ENCODE measurements around the gene EPB41L4A.
"Not testable (repeated sequence)": the region's sequence is repeated elsewhere in the genome, so short reads cannot be mapped to it uniquely, and the experiment has no call there.

Gene EPB41L4A

DNA sequence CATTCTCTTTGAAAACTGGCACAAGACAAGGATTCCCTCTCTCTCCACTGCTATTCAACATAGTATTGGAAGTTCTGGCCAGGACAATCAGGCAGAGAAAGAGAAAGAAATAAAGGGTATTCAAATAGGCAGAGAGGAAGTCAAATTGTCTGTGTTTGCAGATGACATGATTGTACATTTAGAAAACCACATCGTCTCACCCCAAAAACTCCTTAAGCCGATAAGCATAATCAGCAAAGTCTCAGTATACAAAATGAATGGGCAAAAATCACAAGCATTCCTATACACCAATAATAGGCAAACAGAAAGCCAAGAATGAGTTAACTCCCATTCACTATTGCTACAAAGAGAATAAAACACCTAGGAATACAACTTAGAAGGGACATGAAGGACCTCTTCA lies 21.0 kb upstream of the EPB41L4A start:
- Mint-ChIP-seq H3K27me3 (ENCODE audit: low read depth) (no peaks in the 10 kb centered on the region), H3K9me3 (peaks cover 30% of the 10 kb centered on the region), H3K27ac (no peak overlapping the region), H3K4me3 (no peak overlapping the region), H3K36me3 (ENCODE audit: low read depth) (no peaks in the 10 kb centered on the region), H3K4me1 (no peaks in the 10 kb centered on the region)
- TF ChIP-seq, protein P1, sequence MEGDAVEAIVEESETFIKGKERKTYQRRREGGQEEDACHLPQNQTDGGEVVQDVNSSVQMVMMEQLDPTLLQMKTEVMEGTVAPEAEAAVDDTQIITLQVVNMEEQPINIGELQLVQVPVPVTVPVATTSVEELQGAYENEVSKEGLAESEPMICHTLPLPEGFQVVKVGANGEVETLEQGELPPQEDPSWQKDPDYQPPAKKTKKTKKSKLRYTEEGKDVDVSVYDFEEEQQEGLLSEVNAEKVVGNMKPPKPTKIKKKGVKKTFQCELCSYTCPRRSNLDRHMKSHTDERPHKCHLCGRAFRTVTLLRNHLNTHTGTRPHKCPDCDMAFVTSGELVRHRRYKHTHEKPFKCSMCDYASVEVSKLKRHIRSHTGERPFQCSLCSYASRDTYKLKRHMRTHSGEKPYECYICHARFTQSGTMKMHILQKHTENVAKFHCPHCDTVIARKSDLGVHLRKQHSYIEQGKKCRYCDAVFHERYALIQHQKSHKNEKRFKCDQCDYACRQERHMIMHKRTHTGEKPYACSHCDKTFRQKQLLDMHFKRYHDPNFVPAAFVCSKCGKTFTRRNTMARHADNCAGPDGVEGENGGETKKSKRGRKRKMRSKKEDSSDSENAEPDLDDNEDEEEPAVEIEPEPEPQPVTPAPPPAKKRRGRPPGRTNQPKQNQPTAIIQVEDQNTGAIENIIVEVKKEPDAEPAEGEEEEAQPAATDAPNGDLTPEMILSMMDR (IDR thresholded peaks at IDR 0.05; ENCODE audit: unreplicated experiment in 3 of 3) = no peak

DNA sequence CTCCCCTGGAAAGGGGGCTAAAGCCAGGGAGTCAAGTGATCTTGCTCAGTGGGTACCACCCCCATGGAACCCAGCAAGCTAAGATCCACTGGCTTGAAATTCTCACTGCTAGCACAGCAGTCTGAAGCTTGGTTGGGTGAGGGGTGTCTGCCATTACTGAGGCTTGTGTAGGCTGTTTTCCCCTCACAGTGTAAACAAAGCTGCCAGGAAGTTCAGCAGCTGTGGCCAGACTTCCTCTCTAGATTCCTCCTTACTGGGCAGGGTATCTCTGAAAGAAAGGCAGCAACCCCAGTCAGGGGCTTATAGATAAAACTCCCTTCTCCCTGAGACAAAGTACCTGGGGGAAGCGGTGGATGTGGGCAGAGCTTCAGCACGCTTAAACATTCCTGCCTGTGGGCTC lies 17.1 kb upstream of the EPB41L4A start:
- Mint-ChIP-seq H3K4me3 (no peak overlapping the region), H3K27me3 (ENCODE audit: low read depth) (peaks cover 4% of the 10 kb centered on the region), H3K9me3 (peaks cover 27% of the 10 kb centered on the region), H3K36me3 (ENCODE audit: low read depth) (no peaks in the 10 kb centered on the region), H3K4me1 (no peaks in the 10 kb centered on the region), H3K27ac (no peak overlapping the region)
- TF ChIP-seq, protein P1 (IDR thresholded peaks at IDR 0.05; ENCODE audit: unreplicated experiment in 3 of 3) = no peak

DNA sequence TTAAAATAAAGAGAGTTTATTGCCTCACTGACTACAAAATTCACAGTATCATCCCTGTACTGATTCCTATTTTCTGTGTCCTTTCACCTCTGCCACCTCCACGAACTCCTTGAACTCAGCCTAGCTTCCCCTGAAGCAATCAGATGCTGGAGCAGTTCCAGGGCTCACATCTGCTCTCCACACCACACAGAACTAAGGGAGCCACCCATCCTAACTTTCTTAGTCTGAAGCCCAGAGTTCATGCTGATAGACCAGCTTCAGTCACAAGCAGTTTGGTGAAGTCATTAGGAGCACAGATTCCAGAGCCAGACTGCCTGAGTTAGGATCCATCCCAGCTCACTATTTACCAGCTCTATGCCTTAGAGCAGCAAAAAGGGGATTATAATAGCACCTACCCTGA lies 15.6 kb upstream of the EPB41L4A start:
- Mint-ChIP-seq H3K4me1 (no peaks in the 10 kb centered on the region), H3K36me3 (ENCODE audit: low read depth) (no peaks in the 10 kb centered on the region), H3K27me3 (ENCODE audit: low read depth) (peaks cover 4% of the 10 kb centered on the region), H3K4me3 (no peak overlapping the region), H3K27ac (no peak overlapping the region), H3K9me3 (peaks cover 18% of the 10 kb centered on the region)
- TF ChIP-seq, protein P1 (IDR thresholded peaks at IDR 0.05; ENCODE audit: unreplicated experiment in 3 of 3) = no peak

DNA sequence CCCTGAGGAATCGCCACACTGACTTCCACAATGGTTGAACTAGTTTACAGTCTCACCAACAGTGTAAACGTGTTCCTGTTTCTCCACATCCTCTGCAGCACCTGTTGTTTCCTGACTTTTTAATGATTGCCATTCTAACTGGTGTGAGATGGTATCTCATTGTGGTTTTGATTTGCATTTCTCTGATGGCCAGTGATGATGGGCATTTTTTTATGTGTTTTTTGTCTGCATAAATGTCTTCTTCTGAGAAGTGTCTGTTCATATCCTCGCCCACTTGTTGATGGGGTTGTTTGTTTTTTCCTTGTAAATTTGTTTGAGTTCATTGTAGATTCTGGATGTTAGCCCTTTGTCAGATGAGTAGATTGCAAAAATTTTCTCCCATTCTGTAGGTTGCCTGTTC lies 7.1 kb upstream of the EPB41L4A start:
- H3K36me3 Mint-ChIP-seq (ENCODE audit: low read depth); H3K4me3 Mint-ChIP-seq: not testable (repeated sequence)

DNA sequence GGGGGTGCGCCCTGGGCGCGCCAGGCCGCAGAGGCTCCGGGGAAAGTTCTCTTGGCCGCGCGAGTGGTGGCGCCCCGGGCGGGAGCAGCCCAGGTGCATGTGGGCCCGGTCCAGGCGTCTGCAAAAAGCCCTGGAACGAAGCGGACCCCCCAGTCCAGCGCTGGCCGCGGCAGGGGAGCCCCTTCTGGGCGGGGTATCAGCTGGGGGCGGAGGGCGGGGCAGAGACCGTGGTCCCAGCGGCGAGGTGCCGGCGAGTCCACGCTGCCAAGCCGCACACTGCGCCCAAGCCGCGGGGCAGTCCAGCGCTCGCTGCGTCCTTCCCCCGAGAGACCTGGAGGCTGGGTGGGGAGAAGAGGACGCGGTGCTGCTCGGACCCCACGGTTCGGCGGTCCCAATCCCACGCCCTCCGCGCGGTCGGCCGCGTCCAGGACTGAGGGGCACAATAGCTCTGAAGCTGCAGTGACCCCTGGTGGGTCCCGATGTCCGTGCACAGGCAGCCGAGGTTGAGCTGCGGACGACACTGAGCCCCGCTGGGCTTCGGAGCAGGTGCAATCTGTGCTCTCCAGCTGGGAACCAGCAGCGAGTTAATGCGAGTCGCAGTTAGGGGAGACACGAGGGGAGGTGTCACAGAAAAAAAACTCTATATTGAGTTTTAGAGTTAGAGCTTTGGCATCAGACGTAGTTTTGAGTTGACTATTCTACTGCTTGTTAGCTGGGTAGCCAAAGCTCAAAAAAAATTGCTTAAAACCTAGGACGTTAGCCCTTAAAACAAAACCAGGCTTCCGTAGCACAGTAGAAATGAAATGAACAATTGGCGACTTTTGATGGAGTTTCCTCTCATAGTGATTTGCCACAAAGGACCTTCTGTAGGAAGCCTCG lies 1.1 kb upstream of the EPB41L4A start:
- peak overlapping the region in 1 of 3 experiments; percentile 21 for H3K27ac Mint-ChIP-seq
- peak overlapping the region; percentile 86 to 87 (median 87) for H3K4me3 Mint-ChIP-seq
- peaks cover 87% of the 10 kb centered on the region for H3K27me3 Mint-ChIP-seq (ENCODE audit: low read depth)
- H3K36me3 Mint-ChIP-seq (ENCODE audit: low read depth) = no peaks in the 10 kb centered on the region
- TF ChIP-seq, protein P1 (IDR thresholded peaks at IDR 0.05; ENCODE audit: unreplicated experiment in 3 of 3) = peak; percentile 89 to 98 (median 90)
- H3K4me1 Mint-ChIP-seq = peaks cover 9% of the 10 kb centered on the region
- no peaks in the 10 kb centered on the region for H3K9me3 Mint-ChIP-seq

More for the DNA sequence above, 7.1 kb upstream of the EPB41L4A start:
- not testable (repeated sequence) for H3K9me3 Mint-ChIP-seq, H3K4me1 Mint-ChIP-seq, H3K27ac Mint-ChIP-seq
- peaks cover 42% of the 10 kb centered on the region for H3K27me3 Mint-ChIP-seq (ENCODE audit: low read depth)

DNA sequence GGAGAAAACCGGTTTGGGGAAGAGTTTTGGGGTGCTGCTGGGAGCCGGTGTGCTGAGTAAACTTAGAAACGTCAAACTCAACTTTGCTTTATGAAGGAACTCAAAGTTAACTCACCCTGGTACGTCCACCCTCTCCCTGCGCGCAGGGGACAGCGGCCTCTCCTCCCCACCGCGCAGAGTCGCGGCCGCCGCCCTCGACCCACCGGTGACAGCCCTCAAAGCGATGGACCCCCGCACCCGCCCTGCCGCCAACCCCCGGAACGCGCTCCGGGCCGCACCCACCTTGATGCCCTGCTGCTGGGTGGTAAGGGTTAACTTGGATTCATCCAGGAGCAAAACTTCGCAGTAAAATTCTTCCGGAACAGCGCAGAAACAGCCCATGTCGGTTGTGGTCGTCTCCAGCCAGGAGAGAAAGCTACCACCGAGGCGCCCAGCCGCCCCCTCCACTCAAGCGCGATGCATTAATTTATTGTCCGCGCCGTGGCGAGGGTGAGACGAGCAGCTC lies 366 bp downstream of the EPB41L4A start:
- H3K4me1 Mint-ChIP-seq = peaks cover 9% of the 10 kb centered on the region
- H3K9me3 Mint-ChIP-seq = no peaks in the 10 kb centered on the region

More for the DNA sequence above, 366 bp downstream of the EPB41L4A start:
- peak overlapping the region; percentile 79 to 89 (median 85) for H3K4me3 Mint-ChIP-seq
- H3K27ac Mint-ChIP-seq = no peak overlapping the region
- peaks cover 92% of the 10 kb centered on the region for H3K27me3 Mint-ChIP-seq (ENCODE audit: low read depth)
- H3K36me3 Mint-ChIP-seq (ENCODE audit: low read depth) = no peaks in the 10 kb centered on the region
- TF ChIP-seq, protein P1 (IDR thresholded peaks at IDR 0.05; ENCODE audit: unreplicated experiment in 3 of 3) = no peak
